ENCODE results near the gene LIFR.

The LIFR gene

GRCh38 chr5:38541174-38541725 lies 15.2 kb downstream of the LIFR start:
- CTCF ChIA-PET = interaction anchor here (0.6 to 3.7 kb wide), 8 partner anchors 9 to 333 kb away, joined by 3 to 19 read pairs (median 5); no protein-coding TSS in a partner anchor

More at GRCh38 chr5:38541174-38541725, 15.2 kb downstream of the LIFR start:
- H3K36me3 ChIP-seq (ENCODE audit: control insufficient read depth in 2 of 2, insufficient read depth in 1 of 2, low read length in 2 of 2) = no peaks in the 10 kb centered on the region
- no peaks in the 10 kb centered on the region for H3K9me3 ChIP-seq (ENCODE audit: control insufficient read depth, insufficient read depth, low read depth, low read length)
- H3K4me1 ChIP-seq (ENCODE audit: control insufficient read depth, insufficient read depth, low read length) = peaks cover 36% of the 10 kb centered on the region
- TF ChIP-seq ZNF184 (tag by site-specific recombination; IDR thresholded peaks at IDR 0.05) (peak; percentile 37; the same call in 1 of the 2 replicates), TCF7L2 (IDR thresholded peaks at IDR 0.05; ENCODE audit: borderline replicate concordance, low read depth, low read length) (no peak), ZNF366 (tag by site-specific recombination; conservative IDR thresholded peaks at IDR 0.05) (peak; percentile 40), ZNF639 (tag by site-specific recombination; IDR thresholded peaks at IDR 0.05) (no peak), ZSCAN30 (tag by site-specific recombination; IDR thresholded peaks at IDR 0.05) (no peak), ZNF280C (tag by site-specific recombination; IDR thresholded peaks at IDR 0.05) (no peak), ZBTB17 (tag by site-specific recombination; IDR thresholded peaks at IDR 0.05) (peak; percentile 37; the same call in 1 of the 2 replicates), ZNF19 (tag by site-specific recombination; IDR thresholded peaks at IDR 0.05; ENCODE audit: low read depth) (no peak), PRDM6 (tag by site-specific recombination; IDR thresholded peaks at IDR 0.05) (peak; percentile 61), ZNF2 (tag by site-specific recombination; IDR thresholded peaks at IDR 0.05) (no peak), SP7 (tag by site-specific recombination; IDR thresholded peaks at IDR 0.05) (no peak), ZEB2 (tag by site-specific recombination; IDR thresholded peaks at IDR 0.05) (0 out of 2 replicates have a peak, but pooled peaks have one; percentile 33), ZNF629 (tag by site-specific recombination; IDR thresholded peaks at IDR 0.05) (peak; percentile 47), ZNF518A (tag by site-specific recombination; conservative IDR thresholded peaks at IDR 0.05; ENCODE audit: low read depth) (no peak), ZNF26 (tag by site-specific recombination; IDR thresholded peaks at IDR 0.05) (no peak), ZNF335 (tag by site-specific recombination; conservative IDR thresholded peaks at IDR 0.05) (0 out of 2 replicates have a peak, but pooled peaks have one; percentile 1), ZNF555 (tag by site-specific recombination; conservative IDR thresholded peaks at IDR 0.05) (no peak), ZXDB (tag by site-specific recombination; IDR thresholded peaks at IDR 0.05) (no peak)
- POLR2A ChIA-PET = no interaction called here
- no peak overlapping the region for H3K27ac ChIP-seq (ENCODE audit: extremely low read depth, low read depth, low read length)
- H3K4me3 ChIP-seq (ENCODE audit: low read depth, low read length) = no peak overlapping the region
